Measurements from ENCODE around the gene NPFFR1. TPM values are rescaled to one million over a fixed set of nuclear protein-coding genes. Genes with fewer than 3 reads are reported as not detected.
A peak's percentile ranks its signal among the peaks of the same experiment; 100 is the strongest.

Gene NPFFR1
- total and polyA plus RNA-seq, 8 donors: under 0.01 to 0.45 (median 0.05) TPM; not detected in 5

DNA sequence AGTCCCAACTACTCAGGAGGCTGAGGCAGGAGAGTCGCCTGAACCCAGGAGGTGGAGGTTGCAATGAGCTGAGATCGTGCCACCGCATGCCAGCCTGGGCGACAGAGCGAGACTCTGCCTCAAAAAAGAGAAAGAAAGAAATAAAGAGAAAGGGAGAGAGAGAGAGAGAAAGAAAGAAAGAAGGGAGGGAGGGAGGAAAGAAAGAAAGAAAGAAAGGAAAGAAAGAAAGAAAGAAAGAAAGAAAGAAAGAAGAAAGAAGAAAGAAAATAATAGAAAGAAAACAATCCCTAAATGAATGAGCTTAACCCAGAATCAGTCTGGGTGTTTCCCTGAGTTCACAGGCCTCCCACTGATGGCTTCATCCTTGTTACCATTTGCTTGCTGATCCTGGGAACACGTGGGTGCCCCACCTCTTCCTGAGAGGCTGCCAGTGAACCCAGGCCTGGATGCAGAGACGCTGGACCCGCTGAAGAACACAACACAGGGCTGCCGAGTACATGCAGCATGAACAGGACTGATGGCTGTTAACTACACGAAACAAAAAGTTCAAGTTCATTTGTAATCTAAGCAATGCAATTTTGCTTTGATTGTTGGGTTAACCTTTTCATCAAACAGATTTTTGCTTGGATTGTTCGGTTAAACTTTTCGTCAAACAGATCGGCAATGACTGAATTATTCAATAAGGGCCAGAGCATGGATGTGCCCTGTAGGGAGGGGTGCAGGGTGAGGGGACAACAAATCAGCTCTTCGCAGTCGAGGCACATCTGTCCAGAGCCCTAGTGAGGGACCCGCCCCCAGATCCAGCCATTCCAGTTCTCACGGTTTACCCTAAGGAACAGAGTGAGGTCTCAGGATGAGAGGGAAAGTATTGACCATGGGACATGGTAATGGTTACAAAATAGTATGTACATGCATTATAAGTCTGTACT, 11.5 kb downstream of the NPFFR1 start:
- H3K9me3 ChIP-seq: peaks cover 0 to 8% (median 4%) of the 10 kb centered on the region in 4 donors
- no peaks in the 10 kb centered on the region for H3K27me3 ChIP-seq
- TF ChIP-seq POLR2AphosphoS5 (IDR thresholded peaks at IDR 0.05) (no peak), POLR2A (IDR thresholded peaks at IDR 0.05) (no peak), EP300 (IDR thresholded peaks at IDR 0.05) (no peak)
- TF ChIP-seq, protein P1, sequence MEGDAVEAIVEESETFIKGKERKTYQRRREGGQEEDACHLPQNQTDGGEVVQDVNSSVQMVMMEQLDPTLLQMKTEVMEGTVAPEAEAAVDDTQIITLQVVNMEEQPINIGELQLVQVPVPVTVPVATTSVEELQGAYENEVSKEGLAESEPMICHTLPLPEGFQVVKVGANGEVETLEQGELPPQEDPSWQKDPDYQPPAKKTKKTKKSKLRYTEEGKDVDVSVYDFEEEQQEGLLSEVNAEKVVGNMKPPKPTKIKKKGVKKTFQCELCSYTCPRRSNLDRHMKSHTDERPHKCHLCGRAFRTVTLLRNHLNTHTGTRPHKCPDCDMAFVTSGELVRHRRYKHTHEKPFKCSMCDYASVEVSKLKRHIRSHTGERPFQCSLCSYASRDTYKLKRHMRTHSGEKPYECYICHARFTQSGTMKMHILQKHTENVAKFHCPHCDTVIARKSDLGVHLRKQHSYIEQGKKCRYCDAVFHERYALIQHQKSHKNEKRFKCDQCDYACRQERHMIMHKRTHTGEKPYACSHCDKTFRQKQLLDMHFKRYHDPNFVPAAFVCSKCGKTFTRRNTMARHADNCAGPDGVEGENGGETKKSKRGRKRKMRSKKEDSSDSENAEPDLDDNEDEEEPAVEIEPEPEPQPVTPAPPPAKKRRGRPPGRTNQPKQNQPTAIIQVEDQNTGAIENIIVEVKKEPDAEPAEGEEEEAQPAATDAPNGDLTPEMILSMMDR (IDR thresholded peaks at IDR 0.05): no peak
- DNase-seq: peak; percentile 42 to 46
- peak overlapping the region in 2 of 5 donors; percentile 5 to 27 for H3K27ac ChIP-seq
- intact Hi-C loops (cut with DNase I; ENCODE audit: low total_unique reads): no loop called here
- H3K4me3 ChIP-seq: peak overlapping the region in 1 of 4 donors; percentile 10
- 48 to 62% (median 58%) methylated on average over 17 of the region's 17 CpGs for WGBS, 5 donors
- no peaks in the 10 kb centered on the region for H3K36me3 ChIP-seq
- peaks cover 0 to 13% (median 11%) of the 10 kb centered on the region in 4 donors for H3K4me1 ChIP-seq

DNA sequence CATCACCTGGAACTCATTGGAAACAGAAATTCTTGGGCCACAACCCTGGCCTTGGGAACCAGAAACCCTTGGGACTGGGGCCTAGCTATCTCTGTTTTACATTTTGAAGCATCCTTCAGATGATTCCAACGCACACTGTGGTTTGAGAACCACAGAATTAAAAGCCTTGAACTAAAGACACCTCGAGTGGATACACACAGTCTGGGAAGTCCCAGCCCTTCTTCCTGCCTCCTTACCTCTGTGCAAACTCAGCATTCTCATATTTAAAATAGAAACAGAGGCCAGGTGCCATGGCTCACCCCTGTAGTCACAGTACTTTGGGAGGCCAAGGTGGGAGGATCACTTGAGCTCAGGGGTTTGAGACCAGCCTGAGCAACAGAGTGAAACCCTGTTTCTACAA, 12.9 kb downstream of the NPFFR1 start:
- no peak overlapping the region for H3K27ac ChIP-seq
- peaks cover 0 to 13% (median 11%) of the 10 kb centered on the region in 4 donors for H3K4me1 ChIP-seq
- no peaks in the 10 kb centered on the region for H3K27me3 ChIP-seq
- DNase-seq: no peak
- WGBS, 5 donors: 77 to 82% (median 81%) methylated on average over 2 of the region's 2 CpGs
- peaks cover 0 to 7% (median 3%) of the 10 kb centered on the region in 4 donors for H3K9me3 ChIP-seq
- TF ChIP-seq POLR2A (IDR thresholded peaks at IDR 0.05) (no peak), POLR2AphosphoS5 (IDR thresholded peaks at IDR 0.05) (no peak), EP300 (IDR thresholded peaks at IDR 0.05) (no peak)
- TF ChIP-seq, protein P1 (IDR thresholded peaks at IDR 0.05): no peak
- H3K4me3 ChIP-seq: no peak overlapping the region
- no peaks in the 10 kb centered on the region for H3K36me3 ChIP-seq
- intact Hi-C loops (cut with DNase I; ENCODE audit: low total_unique reads): no loop called here

DNA sequence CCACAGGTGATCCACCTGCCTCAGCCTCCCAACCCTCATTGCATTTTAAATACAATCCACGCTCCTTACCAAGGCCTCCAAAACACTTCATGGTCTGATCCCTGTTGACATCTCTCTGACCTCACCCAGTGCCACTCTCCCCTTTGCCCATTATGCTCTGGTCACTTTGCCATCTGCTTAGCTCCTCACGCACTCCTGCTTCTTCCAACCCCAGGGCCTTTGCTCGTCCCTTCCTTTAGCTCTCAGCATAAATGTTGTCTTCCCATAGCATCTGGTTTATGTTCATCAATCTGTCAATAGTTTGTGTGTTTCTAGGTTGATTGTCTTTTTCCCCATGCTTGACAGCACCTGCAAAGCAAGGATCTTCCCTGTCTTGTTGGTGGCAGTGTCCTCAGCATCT, 14.1 kb downstream of the NPFFR1 start:
- no peak overlapping the region for H3K27ac ChIP-seq
- peaks cover 0 to 13% (median 11%) of the 10 kb centered on the region in 4 donors for H3K4me1 ChIP-seq
- H3K36me3 ChIP-seq: no peaks in the 10 kb centered on the region
- intact Hi-C loops (cut with DNase I; ENCODE audit: low total_unique reads): no loop called here
- DNase-seq: no peak
- H3K4me3 ChIP-seq: no peak overlapping the region
- TF ChIP-seq POLR2A (IDR thresholded peaks at IDR 0.05) (no peak), POLR2AphosphoS5 (IDR thresholded peaks at IDR 0.05) (no peak), EP300 (IDR thresholded peaks at IDR 0.05) (no peak)
- TF ChIP-seq, protein P1 (IDR thresholded peaks at IDR 0.05): no peak
- 93 to 98% (median 95%) methylated on average over 3 of the region's 3 CpGs for WGBS, 5 donors
- no peaks in the 10 kb centered on the region for H3K9me3 ChIP-seq
- no peaks in the 10 kb centered on the region for H3K27me3 ChIP-seq

DNA sequence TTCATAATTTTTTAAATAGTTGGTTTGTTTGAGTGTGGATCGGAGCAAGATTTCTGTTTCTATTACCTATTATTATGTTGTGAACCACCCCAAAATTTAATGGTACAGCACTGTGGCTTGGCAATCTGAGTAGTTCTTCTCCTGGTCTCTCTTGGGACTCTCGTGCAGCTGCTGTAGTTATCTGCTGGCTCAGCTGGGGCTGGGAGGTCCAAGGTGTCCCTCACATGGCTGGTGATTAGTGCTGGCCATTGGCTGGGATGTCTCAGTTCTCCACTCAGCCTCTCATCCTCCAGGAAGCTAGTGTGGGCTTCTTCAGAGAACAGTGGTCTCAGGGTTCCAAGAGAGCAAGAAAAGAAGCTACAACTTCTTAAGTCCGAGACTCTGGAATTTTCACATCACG, 15.4 kb downstream of the NPFFR1 start:
- Histone ChIP-seq H3K9me3 (no peaks in the 10 kb centered on the region), H3K36me3 (no peaks in the 10 kb centered on the region), H3K4me1 (peaks cover 0 to 12% (median 10%) of the 10 kb centered on the region in 4 donors), H3K27ac (no peak overlapping the region), H3K4me3 (no peak overlapping the region), H3K27me3 (no peaks in the 10 kb centered on the region)
- no peak for DNase-seq
- no peak for TF ChIP-seq POLR2A (IDR thresholded peaks at IDR 0.05)
- TF ChIP-seq EP300 (IDR thresholded peaks at IDR 0.05): no peak
- TF ChIP-seq, protein P1 (IDR thresholded peaks at IDR 0.05): no peak
- no peak for TF ChIP-seq POLR2AphosphoS5 (IDR thresholded peaks at IDR 0.05)
- intact Hi-C loops (cut with DNase I; ENCODE audit: low total_unique reads): no loop called here
- WGBS, 5 donors: 85 to 90% (median 88%) methylated on average over 4 of the region's 4 CpGs
